Thyroid gland (tissue), 4 donors: ENCODE data around the gene CBFA2T3.

Experiments used
- POLR2A ChIP-seq, 2 donors: fragments of 450-650 bp; IDR thresholded peaks; one replicate each; pipeline ENCODE4 v1.6.1; 2017; ENCODE audit warnings: antibody characterized with exemption in 2 of 2, mild to moderate bottlenecking in 2 of 2, moderate library complexity in 1 of 2
- TF ChIP-seq, protein P1 (sequence below), 6 experiments: fragments of 200-600 bp in 3 of 6; fragments of 450-650 bp in 3 of 6; sonication (generic) in 3 of 6; IDR thresholded peaks; one replicate each; pipeline ENCODE4 v1.5.1; 2016 to 2019; ENCODE audit warnings: antibody characterized with exemption in 6 of 6, mild to moderate bottlenecking in 2 of 6, inconsistent platforms in 1 of 6, moderate library complexity in 1 of 6

DNA sequence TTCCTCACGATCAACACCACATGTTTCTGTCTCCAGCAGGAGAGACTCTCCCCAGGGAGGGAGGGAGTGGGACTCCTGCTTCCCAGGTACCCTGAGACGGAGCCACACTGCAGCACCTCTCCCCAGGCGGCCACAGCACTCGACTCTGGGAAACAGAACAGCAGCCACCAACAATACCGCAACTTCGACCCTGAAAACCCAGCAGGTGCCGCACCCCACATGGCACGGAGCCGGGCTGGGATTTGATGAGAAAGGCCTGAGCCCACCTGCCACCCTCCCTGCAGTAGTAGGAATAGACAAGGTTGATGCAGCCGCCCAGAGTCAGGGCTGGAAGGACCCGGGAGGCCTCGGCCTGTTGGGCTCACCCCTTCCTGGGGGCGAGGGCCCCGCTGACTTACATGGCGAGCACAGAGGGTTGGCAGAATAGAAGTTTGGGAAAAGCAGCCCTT lies 134.7 kb downstream of the CBFA2T3 start:
- TF ChIP-seq, protein P1, sequence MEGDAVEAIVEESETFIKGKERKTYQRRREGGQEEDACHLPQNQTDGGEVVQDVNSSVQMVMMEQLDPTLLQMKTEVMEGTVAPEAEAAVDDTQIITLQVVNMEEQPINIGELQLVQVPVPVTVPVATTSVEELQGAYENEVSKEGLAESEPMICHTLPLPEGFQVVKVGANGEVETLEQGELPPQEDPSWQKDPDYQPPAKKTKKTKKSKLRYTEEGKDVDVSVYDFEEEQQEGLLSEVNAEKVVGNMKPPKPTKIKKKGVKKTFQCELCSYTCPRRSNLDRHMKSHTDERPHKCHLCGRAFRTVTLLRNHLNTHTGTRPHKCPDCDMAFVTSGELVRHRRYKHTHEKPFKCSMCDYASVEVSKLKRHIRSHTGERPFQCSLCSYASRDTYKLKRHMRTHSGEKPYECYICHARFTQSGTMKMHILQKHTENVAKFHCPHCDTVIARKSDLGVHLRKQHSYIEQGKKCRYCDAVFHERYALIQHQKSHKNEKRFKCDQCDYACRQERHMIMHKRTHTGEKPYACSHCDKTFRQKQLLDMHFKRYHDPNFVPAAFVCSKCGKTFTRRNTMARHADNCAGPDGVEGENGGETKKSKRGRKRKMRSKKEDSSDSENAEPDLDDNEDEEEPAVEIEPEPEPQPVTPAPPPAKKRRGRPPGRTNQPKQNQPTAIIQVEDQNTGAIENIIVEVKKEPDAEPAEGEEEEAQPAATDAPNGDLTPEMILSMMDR (IDR thresholded peaks at IDR 0.05): no peak
- TF ChIP-seq POLR2A (IDR thresholded peaks at IDR 0.05): no peak
